ENCODE results near the gene CACNA1E. TPM values are rescaled to one million over a fixed set of nuclear protein-coding genes. Genes with fewer than 3 reads are reported as not detected.

CACNA1E gene
- total and polyA plus RNA-seq, 2 of the 4 experiments (the other 2 are of a cell fraction) = not detected

DNA sequence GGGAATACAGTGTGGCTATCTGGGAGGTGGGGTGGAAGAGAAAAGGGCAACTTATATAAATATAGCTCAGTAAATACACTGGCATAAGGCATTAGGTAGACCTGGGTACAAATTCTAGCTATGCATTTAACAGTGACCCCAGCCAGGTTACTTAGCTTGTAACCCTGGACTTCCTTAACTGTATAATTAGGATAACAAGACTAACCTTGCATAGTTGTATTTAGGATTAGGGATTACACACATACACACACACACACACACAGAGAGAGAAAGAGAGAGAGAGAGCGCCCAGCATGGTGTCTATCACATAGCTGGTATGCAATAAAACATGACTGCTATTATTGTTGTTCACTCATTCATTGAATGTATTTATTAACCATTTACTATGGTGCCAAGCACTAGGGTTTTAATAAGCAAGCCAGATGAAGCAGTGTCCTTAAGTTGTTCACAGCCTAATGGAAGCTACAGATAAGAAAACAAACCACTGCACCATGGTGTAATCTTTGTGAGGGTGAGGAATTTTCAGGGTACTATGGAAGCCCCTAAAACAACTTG is 326.8 kb downstream of the CACNA1E start:
- H2BK20ac ChIP-seq (ENCODE audit: low read depth, low read length) = no peak overlapping the region
- no peak overlapping the region for H2BK120ac ChIP-seq (ENCODE audit: low read depth, low read length)
- H3K18ac ChIP-seq (ENCODE audit: low read depth, low read length) = no peak overlapping the region
- no peaks in the 10 kb centered on the region for H3K36me3 ChIP-seq (ENCODE audit: control insufficient read depth, insufficient read depth, low read length)
- no peak overlapping the region for H3K9ac ChIP-seq (ENCODE audit: low read depth, low read length)
- intact Hi-C loops (cut with micrococcal nuclease) = no loop called here
- TF ChIP-seq NFE2L2 (IDR thresholded peaks at IDR 0.05; ENCODE audit: low read depth, low read length) = no peak
- no peak for TF ChIP-seq RAD21 (IDR thresholded peaks at IDR 0.05; ENCODE audit: low read length)
- no peak for TF ChIP-seq RCOR1 (IDR thresholded peaks at IDR 0.05; ENCODE audit: insufficient replicate concordance, low read length)
- no peak for TF ChIP-seq MAZ (IDR thresholded peaks at IDR 0.05; ENCODE audit: borderline replicate concordance, low read depth, low read length)
- TF ChIP-seq CEBPB (IDR thresholded peaks at IDR 0.05; ENCODE audit: low read depth, low read length) = no peak
- H3K23ac ChIP-seq (ENCODE audit: low read depth, low read length) = no peak overlapping the region
- H3K9me3 ChIP-seq (ENCODE audit: control insufficient read depth, insufficient read depth, low read length) = peaks cover 13% of the 10 kb centered on the region; the same call in 1 of the 2 replicates
- H3K4me3 ChIP-seq (ENCODE audit: insufficient read depth, low read depth, low read length) = no peak overlapping the region
- H4K8ac ChIP-seq (ENCODE audit: low read depth in 2 of 2, low read length in 2 of 2) = no peak overlapping the region
- DNase-seq (no peak), ATAC-seq (ENCODE audit: low read depth) (no peak)
- ChIA-PET CTCF (no interaction called here), POLR2A (ENCODE audit: unreplicated experiment) (no interaction called here)
- no peak overlapping the region for H2BK15ac ChIP-seq (ENCODE audit: low read depth, low read length)
- H4K5ac ChIP-seq (ENCODE audit: low read depth, low read length) = no peak overlapping the region
- no peak overlapping the region for H3K56ac ChIP-seq (ENCODE audit: extremely low read depth, insufficient read depth, low read length)
- H3K27me3 ChIP-seq (ENCODE audit: control insufficient read depth, insufficient read depth, low read length) = no peaks in the 10 kb centered on the region
- dilution Hi-C loops (cut with HindIII; ENCODE audit: low sequenced_read_pairs, unreplicated experiment) = no loop called here
- no CpG with 5 or more reads among the region's 1 CpG for WGBS, 2 experiments (ENCODE audit: extremely low coverage in 2 of 2, insufficient read length in 1 of 2)
- H2AK9ac ChIP-seq (replicated peaks; ENCODE audit: low read depth, low read length, poor library complexity) = no peak overlapping the region
- no peaks in the 10 kb centered on the region for H3K4me1 ChIP-seq (ENCODE audit: control insufficient read depth, insufficient read depth, low read length)
- H3K79me1 ChIP-seq (ENCODE audit: low read depth in 1 of 2, low read length in 2 of 2) = no peaks in the 10 kb centered on the region
- in situ Hi-C loops (cut with MboI; ENCODE audit: low sequenced_read_pairs) = no loop called here
- no peak overlapping the region for H4K91ac ChIP-seq (ENCODE audit: insufficient read depth, low read depth, low read length)
- no peak overlapping the region for H3K14ac ChIP-seq (replicated peaks; ENCODE audit: low read depth, low read length)
- H2AK5ac ChIP-seq (ENCODE audit: low read depth, low read length) = no peak overlapping the region
- H2BK5ac ChIP-seq (ENCODE audit: low read depth, low read length, poor library complexity, severe bottlenecking) = no peak overlapping the region
- H3K9me1 ChIP-seq (ENCODE audit: insufficient read depth, low read length) = no peaks in the 10 kb centered on the region
- no peak overlapping the region for H2AFZ ChIP-seq (replicated peaks; ENCODE audit: low read length, poor library complexity)
- no peak overlapping the region for H3K4me2 ChIP-seq (ENCODE audit: low read depth, low read length)
- H4K20me1 ChIP-seq (ENCODE audit: insufficient read depth, low read length) = no peaks in the 10 kb centered on the region
- no TSS peak for BruUV-seq (replicated peaks)
- H3K4ac ChIP-seq (ENCODE audit: low read depth, low read length) = no peak overlapping the region
- H3K27ac ChIP-seq (ENCODE audit: insufficient read depth, low read length) = no peak overlapping the region

All from IMR-90 (cell line).